ENCODE data around the gene GAL3ST2.
A peak's percentile ranks its signal among the peaks of the same experiment; 100 is the strongest.
"Not testable (repeated sequence)": the region's sequence is repeated elsewhere in the genome, so short reads cannot be mapped to it uniquely, and the experiment has no call there.

Gene GAL3ST2

DNA sequence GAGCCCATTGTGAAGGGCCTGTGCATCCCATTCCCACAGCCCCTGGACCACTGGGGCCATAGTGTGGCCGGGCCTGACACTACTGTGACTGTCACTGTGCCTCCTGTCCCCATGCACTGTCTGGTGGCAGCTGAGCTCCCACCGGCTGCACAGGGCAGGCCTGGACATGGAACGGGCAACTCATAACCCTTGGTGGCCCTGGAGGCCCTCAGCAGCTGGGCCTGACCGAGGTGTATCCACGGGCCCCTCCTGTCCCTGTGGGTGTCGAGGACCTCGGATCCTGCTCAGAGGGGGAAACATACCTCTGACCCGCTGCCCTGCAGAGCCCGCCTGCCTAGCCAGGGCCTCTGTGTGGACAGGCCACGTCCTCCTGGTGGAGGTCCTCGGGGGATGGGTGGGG is 7.8 kb upstream of the GAL3ST2 start:
- DNase-seq = no peak

DNA sequence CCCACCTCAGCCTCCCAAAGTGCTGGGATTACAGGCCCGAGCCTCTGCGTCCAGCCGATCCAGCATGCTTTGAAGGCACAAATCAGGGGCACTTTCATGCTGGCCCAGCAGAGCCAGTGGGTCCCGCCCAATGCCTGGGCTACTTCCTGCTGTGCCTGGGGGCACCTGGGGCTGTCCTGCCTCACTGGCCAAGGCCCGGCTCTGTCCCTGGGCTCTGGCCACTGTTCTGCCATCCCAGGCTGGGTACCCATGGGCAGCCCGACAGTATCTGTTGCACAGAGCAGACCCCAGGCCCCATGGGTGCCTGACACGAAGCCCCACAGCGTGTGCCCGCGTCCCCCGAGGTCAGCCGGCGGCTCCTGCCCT is 6.8 kb upstream of the GAL3ST2 start:
- DNase-seq = no peak

GRCh38 chr2:241770185-241770935 is 6.3 kb upstream of the GAL3ST2 start:
- no peak for DNase-seq

DNA sequence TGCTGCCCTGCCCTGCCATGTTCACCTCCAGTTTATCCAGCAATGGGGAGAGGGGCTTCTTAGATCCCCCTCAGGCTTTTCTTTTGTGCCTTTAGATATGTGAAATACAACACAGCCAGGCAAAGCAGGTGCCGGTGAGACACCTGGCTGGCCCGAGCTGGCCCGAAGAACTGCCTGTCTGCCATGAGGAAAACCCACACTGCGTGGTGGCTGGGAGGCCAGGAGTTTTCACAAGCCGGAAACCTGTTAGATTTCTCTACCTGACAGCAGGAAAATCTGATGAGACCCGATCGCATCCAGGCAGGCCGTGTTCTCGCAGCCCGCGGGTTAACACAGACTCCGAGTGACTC is 5.7 kb upstream of the GAL3ST2 start:
- no peak for DNase-seq

GRCh38 chr2:241771286-241772062 is 5.1 kb upstream of the GAL3ST2 start:
- DNase-seq = no peak

GRCh38 chr2:241772063-241772499 is 4.5 kb upstream of the GAL3ST2 start:
- no peak for DNase-seq

DNA sequence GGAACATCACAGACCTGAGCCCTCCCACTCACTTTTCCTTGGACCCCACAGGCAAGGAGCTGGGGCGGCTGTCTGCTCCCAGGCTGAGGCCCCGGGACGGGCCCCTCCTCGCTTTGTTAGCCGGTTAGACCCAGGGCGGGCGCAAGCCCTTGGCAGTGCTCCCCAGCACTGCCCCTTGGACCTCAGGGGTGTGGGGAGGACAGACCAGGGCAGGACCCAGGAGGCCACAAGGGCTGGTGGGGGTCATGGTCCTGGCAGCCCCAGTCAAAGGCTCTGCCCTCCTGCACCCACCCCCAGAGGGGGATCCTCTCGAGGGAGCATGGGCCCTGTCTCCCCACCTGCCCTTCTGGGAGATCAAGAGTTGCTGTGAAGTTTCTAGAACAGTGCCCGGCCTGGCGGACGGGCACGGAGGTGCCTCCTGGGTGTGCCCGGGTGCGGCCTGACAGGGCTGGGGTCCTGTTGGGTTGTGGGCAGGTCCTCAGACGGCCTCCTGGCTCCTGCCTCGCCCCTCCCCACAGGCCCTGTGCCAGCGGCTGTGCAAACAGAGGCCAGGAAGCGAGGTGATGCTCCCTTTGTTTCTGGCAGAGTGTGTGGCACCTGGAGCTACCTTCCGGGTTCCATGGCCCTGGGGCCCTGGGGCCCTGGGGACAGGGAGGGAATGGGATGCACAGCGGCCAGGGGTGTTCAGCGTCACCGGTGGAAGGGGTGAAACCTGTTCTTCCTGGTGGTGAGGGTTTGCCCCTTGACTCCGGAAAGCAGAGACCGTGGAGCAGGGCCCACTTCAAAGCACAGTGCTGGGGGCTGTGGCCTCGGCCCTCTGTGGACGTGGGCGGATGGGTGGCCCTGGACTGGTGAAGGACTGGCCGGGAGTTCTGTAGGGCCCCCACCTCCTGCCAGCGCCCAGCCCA is 2.9 kb upstream of the GAL3ST2 start:
- DNase-seq = no peak

DNA sequence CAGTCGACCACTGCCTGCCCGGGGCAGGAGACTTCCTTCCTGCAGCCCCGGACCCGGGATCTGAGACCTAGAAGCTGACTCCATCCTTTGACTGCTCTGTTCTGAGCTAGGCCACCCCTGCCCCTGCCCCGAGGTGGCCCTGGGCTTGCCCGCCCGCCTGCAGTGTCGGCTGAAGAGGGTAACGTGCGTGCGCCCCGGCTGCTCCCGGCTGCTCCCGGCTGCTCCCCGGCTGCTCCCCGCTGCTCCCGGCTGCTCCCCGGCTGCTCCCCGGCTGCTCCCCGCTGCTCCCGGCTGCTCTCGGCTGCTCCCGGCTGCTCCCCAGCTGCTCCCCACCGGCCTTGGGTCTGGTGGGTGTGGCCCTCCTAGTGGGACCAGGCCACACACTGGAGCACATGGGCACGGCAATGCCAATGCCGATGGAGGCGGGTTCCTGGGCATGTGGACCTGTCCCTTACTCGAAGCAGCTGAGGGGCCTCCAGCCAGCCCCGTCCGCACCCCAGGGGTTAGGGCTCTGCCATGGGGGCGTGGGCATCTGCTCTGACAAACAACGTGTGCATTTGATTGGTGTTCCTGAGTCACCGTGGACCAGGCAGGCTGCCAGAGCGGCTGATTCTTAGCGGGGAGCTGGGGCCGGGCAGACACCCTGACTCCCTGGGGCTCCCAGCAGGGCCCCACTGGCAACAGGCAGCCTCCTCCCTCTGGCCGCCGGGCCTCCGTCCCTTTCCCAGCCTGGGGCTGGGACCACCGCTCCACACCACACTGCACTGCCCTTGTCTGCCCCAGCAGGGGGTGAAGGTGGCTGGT is 2.0 kb upstream of the GAL3ST2 start:
- no peak for DNase-seq

- DNase-seq = no peak
Observed at GRCh38 chr2:241775223-241776177, 1.1 kb upstream of the GAL3ST2 start.

DNA sequence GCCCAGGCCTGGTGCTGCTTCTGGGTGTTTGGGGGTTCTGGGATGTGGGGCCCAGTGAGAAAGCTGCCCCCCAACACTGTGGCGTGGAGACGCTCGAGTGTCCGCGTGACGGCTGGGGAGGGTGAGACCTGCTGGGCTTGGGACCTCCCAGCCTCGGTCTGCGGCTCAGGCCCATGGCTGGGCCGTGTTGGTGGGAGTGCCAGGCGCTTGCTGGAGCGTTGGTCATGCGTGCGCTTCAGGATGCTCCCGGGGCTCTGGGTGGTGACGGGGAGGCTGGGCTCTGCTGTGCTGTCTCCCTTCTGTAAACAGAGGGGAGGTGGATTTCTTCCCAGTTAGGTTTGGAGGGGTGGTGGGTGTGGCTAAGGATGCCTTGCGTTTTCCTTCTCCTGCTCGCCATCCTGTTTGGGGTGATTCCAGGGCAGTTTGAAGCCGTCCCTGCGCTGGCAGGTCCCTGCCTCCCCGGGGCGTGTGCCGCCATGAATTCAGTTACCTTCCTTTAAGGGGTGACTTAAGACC is 606 bp downstream of the GAL3ST2 start:
- DNase-seq = no peak

- DNase-seq = no peak
Observed at GRCh38 chr2:241777686-241778627, 1.3 kb downstream of the GAL3ST2 start.

DNA sequence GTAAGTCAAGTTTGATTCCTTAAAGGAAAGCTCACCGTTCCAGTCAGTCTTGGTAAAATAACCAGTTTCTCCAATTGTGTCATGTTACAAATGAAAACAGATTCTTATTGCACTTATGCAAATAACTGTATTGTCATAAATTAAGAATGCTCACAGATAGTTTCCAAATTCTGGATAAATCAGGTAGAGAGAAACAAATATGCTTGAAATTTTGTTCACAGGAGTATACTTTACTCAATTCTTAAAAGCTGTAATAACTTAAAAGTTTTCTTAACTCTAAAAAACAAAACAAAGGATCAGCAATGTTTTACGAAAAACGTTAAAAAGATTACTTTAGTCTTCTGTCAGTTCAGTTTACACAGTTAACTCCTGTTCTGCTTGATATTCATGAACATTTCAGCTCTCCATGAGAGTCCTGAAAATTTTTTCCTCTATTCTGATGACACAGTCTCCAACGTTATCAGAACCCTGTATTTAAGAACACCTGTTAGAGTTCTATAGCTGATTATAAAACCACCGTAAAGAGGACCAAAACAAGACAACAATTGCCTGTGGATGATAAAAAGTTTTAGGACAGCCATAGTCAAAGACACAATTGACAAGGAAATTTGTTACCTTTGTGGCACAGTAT is 4.4 kb downstream of the GAL3ST2 start:
- DNase-seq = no peak

- DNase-seq = not testable (repeated sequence)
Observed at GRCh38 chr2:241782053-241782452, 5.4 kb downstream of the GAL3ST2 start.

GRCh38 chr2:241788135-241788534 is 11.5 kb downstream of the GAL3ST2 start:
- no peak for DNase-seq

DNA sequence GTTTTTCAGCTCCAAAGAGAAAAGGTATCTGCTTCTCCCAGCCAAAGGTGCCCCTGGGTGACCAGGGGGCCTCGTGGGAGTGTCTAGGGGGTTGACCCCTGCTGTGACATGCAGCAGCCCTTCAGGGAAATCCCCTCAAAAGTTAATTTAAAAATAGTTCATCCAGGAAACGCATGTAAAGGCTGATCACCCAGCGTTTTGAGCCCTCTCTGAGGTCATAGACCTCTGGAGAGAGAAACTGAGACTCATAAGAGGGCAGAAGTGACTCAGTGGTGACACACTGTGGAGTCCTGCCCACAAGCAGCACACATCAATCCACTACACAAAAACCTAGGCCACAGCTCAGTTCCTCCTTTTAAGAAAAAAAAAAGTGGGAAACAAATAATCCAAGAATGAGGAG is 11.9 kb downstream of the GAL3ST2 start:
- peak in 1 of 2 donors; percentile 33 for DNase-seq

DNA sequence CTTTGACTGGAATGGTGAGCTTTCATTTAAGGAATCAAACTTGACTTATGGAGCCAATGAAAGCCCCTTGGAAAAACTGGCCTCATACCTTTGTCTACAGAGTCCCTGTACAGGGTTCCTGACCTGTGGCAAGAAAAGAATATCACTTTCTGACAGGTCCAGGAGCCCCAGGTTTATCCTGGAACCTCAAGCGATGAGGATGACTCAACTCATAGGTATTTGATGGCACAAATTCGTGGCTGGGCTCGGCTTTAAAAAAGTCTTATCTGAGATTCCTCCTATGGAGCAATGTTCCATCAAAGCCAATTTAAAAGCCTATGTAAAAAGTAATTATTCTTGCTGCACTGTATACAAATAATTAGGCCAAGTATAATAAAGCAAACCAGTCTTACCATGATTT is 14.8 kb downstream of the GAL3ST2 start:
- not testable (repeated sequence) for DNase-seq

- DNase-seq = no peak
Observed at GRCh38 chr2:241793385-241793784, 16.8 kb downstream of the GAL3ST2 start.

- no peak for DNase-seq
Observed at GRCh38 chr2:241794250-241794823, 17.7 kb downstream of the GAL3ST2 start.

All from activated CD4-positive, alpha-beta T cell treated with anti-CD3 and anti-CD28 coated beads for 4 hours (primary cell).